HCT116 (cell line): ENCODE measurements around the gene EYA2. TPM values are rescaled to one million over a fixed set of nuclear protein-coding genes. Genes with fewer than 3 reads are reported as not detected.

ENCODE experiments used
- ATAC-seq: fragments of 200-7000 bp; cut with Tn5 transposase; 2 replicates; pipeline ENCODE4 v1.9.1; 2020; ENCODE audit warnings: mild to moderate bottlenecking, moderate library complexity
- BruUV-seq: library from RNA; stranded (reverse); fragments of 400-500 nt; replicated peaks from 2 replicates; lab custom pipeline; 2021; lab: Mats Ljungman, UMichigan
- CTCF ChIA-PET: fragments of 300-600 bp; sonication (Branson Sonifier 250); formaldehyde crosslinking; loops from one replicate; lab custom pipeline; 2021; ENCODE audit warnings: antibody characterized with exemption; lab: Charles Lee
- POLR2A ChIA-PET: fragments of 300-600, 350-600 bp; sonication (Branson Sonifier 250); formaldehyde crosslinking; loops from one replicate; lab custom pipeline; 2021; ENCODE audit warnings: antibody characterized with exemption; lab: Charles Lee
- RAD21 ChIA-PET, 2 experiments: fragments of 300-600 bp; sonication (Branson Sonifier 250); formaldehyde crosslinking; loops; one replicate each; lab custom pipeline; 2023; ENCODE audit warnings: low total read pairs in 2 of 2; ENCODE audit not compliant: uncharacterized antibody in 2 of 2, unreplicated experiment in 2 of 2, low non-redundant PET in 1 of 2; lab: Charles Lee
- DNase-seq: peaks from one replicate; pipeline ENCODE4 v3.0.0-alpha.2; 2010; ENCODE audit warnings: low read depth, low spot score
- H2AFZ ChIP-seq: fragments of 200-600 bp; shearing (Covaris generic), sonication (generic); 2 replicates; pipeline ENCODE4 v1.6.1; 2017; ENCODE audit warnings: low read depth, mixed run types, mixed read lengths, antibody characterized with exemption, low read length; ENCODE audit not compliant: poor library complexity, severe bottlenecking
- H3K27ac ChIP-seq: 2 replicates; pipeline ENCODE4 v1.5.1; 2012; ENCODE audit warnings: low read depth, low read length
- H3K27me3 ChIP-seq: fragments of 200-600 bp; sonication (generic); 2 replicates; pipeline ENCODE4 v1.6.1; 2016; ENCODE audit warnings: mixed run types, low read length, mixed read lengths; ENCODE audit not compliant: insufficient read depth
- H3K36me3 ChIP-seq, 2 experiments: fragments of 200-500 bp in 1 of 2; fragments of 200-600 bp in 1 of 2; sonication (Bioruptor generic) in 1 of 2; sonication (generic) in 1 of 2; 2 replicates each; pipeline versions ENCODE4 v1.5.1 to v1.6.1; 2014 to 2016; ENCODE audit warnings: low read length in 2 of 2, inconsistent platforms in 1 of 2, mixed read lengths in 1 of 2, mixed run types in 1 of 2; ENCODE audit not compliant: insufficient read depth in 2 of 2, control insufficient read depth in 1 of 2
- H3K4me1 ChIP-seq, 2 experiments: fragments of 200-600 bp in 1 of 2; sonication (generic) in 1 of 2; 2 replicates each; pipeline versions ENCODE4 v1.5.1 to v1.6.1; 2012 to 2017; ENCODE audit warnings: low read length in 2 of 2, inconsistent platforms in 1 of 2, mild to moderate bottlenecking in 1 of 2, mixed read lengths in 1 of 2, mixed run types in 1 of 2, moderate library complexity in 1 of 2; ENCODE audit not compliant: insufficient read depth in 2 of 2, control insufficient read depth in 1 of 2
- H3K4me2 ChIP-seq: fragments of 200-600 bp; sonication (generic); 2 replicates; pipeline ENCODE4 v1.6.1; 2017; ENCODE audit warnings: mixed run types, low read length, mixed read lengths
- H3K4me3 ChIP-seq, 2 experiments: fragments of 200-600 bp in 1 of 2; sonication (generic) in 1 of 2; replicated peaks in 1 of 2; 2 replicates each; pipeline ENCODE4 v1.5.1; 2011 to 2016; ENCODE audit warnings: low read length in 2 of 2, control low read depth in 1 of 2, low read depth in 1 of 2, mild to moderate bottlenecking in 1 of 2, mixed read lengths in 1 of 2, mixed run types in 1 of 2
- H3K79me2 ChIP-seq: fragments of 200-600 bp; sonication (generic); 2 replicates; pipeline ENCODE4 v1.6.1; 2017; ENCODE audit warnings: mild to moderate bottlenecking, mixed run types, low read length, moderate library complexity, mixed read lengths; ENCODE audit not compliant: insufficient read depth
- H3K9ac ChIP-seq: fragments of 200-600 bp; sonication (generic); 2 replicates; pipeline ENCODE4 v1.6.1; 2016; ENCODE audit warnings: low read length, mixed read lengths
- H3K9me2 ChIP-seq: fragments of 200-600 bp; sonication (generic), shearing (Covaris generic); 2 replicates; pipeline ENCODE4 v1.6.1; 2017; ENCODE audit warnings: mixed run types, mild to moderate bottlenecking, moderate library complexity; ENCODE audit not compliant: insufficient read depth
- H3K9me3 ChIP-seq, 2 experiments: fragments of 200-500 bp in 1 of 2; fragments of 200-600 bp in 1 of 2; sonication (Bioruptor generic) in 1 of 2; sonication (generic) in 1 of 2; 2 replicates each; pipeline ENCODE4 v1.6.1; 2014 to 2017; ENCODE audit warnings: low read length in 2 of 2, mixed read lengths in 2 of 2, inconsistent platforms in 1 of 2, low read depth in 1 of 2, mild to moderate bottlenecking in 1 of 2, mixed run types in 1 of 2, moderate library complexity in 1 of 2; ENCODE audit not compliant: control insufficient read depth in 1 of 2, insufficient read depth in 1 of 2
- H4K20me1 ChIP-seq: fragments of 200-600 bp; sonication (generic), shearing (Covaris generic); 2 replicates; pipeline ENCODE4 v1.6.1; 2017; ENCODE audit warnings: mixed run types, mild to moderate bottlenecking, moderate library complexity; ENCODE audit not compliant: insufficient read depth
- ATF3 ChIP-seq: IDR thresholded peaks from 2 replicates; pipeline ENCODE4 v1.6.1; 2012
- CEBPB ChIP-seq: IDR thresholded peaks from 2 replicates; pipeline ENCODE4 v1.6.1; 2012; ENCODE audit warnings: low read depth
- EGR1 ChIP-seq: IDR thresholded peaks from 2 replicates; pipeline ENCODE4 v1.6.1; 2012; ENCODE audit warnings: low read depth
- ELF1 ChIP-seq: IDR thresholded peaks from 2 replicates; pipeline ENCODE4 v1.6.1; 2012; ENCODE audit warnings: low read depth, borderline replicate concordance
- EZH2 ChIP-seq: fragments of 200-600 bp; sonication (generic); IDR thresholded peaks from 2 replicates; pipeline ENCODE4 v1.6.1; 2017; ENCODE audit warnings: antibody characterized with exemption, mixed run types
- EZH2phosphoT487 ChIP-seq: fragments of 200-600 bp; IDR thresholded peaks from 2 replicates; pipeline ENCODE4 v1.6.1; 2018; ENCODE audit warnings: antibody characterized with exemption, borderline replicate concordance
- FOSL1 ChIP-seq: IDR thresholded peaks from 2 replicates; pipeline ENCODE4 v1.6.1; 2012; ENCODE audit warnings: low read depth
- POLR2A ChIP-seq: IDR thresholded peaks from 2 replicates; pipeline ENCODE4 v1.7.0; 2011; ENCODE audit warnings: borderline replicate concordance; ENCODE audit not compliant: insufficient read depth, insufficient read length; ENCODE audit errors: extremely low read depth
- POLR2AphosphoS5 ChIP-seq: IDR thresholded peaks from 2 replicates; pipeline ENCODE4 v1.6.1; 2011; ENCODE audit warnings: mild to moderate bottlenecking, low read depth, low read length, moderate library complexity
- RAD21 ChIP-seq: IDR thresholded peaks from 2 replicates; pipeline ENCODE4 v1.6.1; 2012; ENCODE audit warnings: low read depth, mild to moderate bottlenecking
- SIN3A ChIP-seq: IDR thresholded peaks from 2 replicates; pipeline ENCODE4 v1.6.1; 2012; ENCODE audit warnings: low read depth
- SP1 ChIP-seq: IDR thresholded peaks from 2 replicates; pipeline ENCODE4 v1.6.1; 2012; ENCODE audit warnings: low read depth
- TCF7L2 ChIP-seq: IDR thresholded peaks from 2 replicates; pipeline ENCODE4 v1.7.0; 2011; ENCODE audit warnings: borderline replicate concordance, inconsistent platforms; ENCODE audit not compliant: insufficient read depth, insufficient read length; ENCODE audit errors: extremely low read depth
- YY1 ChIP-seq: IDR thresholded peaks from 2 replicates; pipeline ENCODE4 v1.6.1; 2011; ENCODE audit warnings: low read length, low read depth, moderate library complexity, mild to moderate bottlenecking; ENCODE audit not compliant: insufficient replicate concordance; ENCODE audit errors: extremely low read depth
- ZFX ChIP-seq: fragments of 450-650 bp; IDR thresholded peaks from 2 replicates; pipeline ENCODE4 v1.6.1; 2017
- ZNF274 ChIP-seq: fragments of 200-500 bp; sonication (Bioruptor generic); IDR thresholded peaks from 2 replicates; pipeline ENCODE4 v1.6.1; 2014; ENCODE audit warnings: mild to moderate bottlenecking, low read depth, low read length, inconsistent platforms
- intact Hi-C: fragments of 100-400 bp; cut with micrococcal nuclease; formaldehyde crosslinking; loops from 2 replicates; pipeline ENCODE4 v1.10.0; 2022
- total RNA-seq: library from RNA; stranded (reverse); gene quantifications from one replicate; pipeline ENCODE4 v1.2.1, GENCODE V29; 2021; ENCODE audit not compliant: unreplicated experiment
- TF ChIP-seq, protein P1 (sequence below), 3 experiments: fragments of 200-600 bp in 1 of 3; sonication (generic) in 1 of 3; IDR thresholded peaks in 2 of 3; conservative IDR thresholded peaks in 1 of 3; 2 replicates each; pipeline ENCODE4 v1.5.1; 2012 to 2017; ENCODE audit warnings: low read depth in 2 of 3, low read length in 2 of 3, antibody characterized with exemption in 1 of 3, borderline replicate concordance in 1 of 3, control low read depth in 1 of 3, mild to moderate bottlenecking in 1 of 3, mixed read lengths in 1 of 3, mixed run types in 1 of 3, moderate library complexity in 1 of 3; ENCODE audit not compliant: insufficient read depth in 1 of 3
- TF ChIP-seq, protein P2 (sequence below): IDR thresholded peaks from 2 replicates; pipeline ENCODE4 v1.6.1; 2012

EYA2 gene
- total RNA-seq, 1 experiment from 2014 or later: not detected

DNA sequence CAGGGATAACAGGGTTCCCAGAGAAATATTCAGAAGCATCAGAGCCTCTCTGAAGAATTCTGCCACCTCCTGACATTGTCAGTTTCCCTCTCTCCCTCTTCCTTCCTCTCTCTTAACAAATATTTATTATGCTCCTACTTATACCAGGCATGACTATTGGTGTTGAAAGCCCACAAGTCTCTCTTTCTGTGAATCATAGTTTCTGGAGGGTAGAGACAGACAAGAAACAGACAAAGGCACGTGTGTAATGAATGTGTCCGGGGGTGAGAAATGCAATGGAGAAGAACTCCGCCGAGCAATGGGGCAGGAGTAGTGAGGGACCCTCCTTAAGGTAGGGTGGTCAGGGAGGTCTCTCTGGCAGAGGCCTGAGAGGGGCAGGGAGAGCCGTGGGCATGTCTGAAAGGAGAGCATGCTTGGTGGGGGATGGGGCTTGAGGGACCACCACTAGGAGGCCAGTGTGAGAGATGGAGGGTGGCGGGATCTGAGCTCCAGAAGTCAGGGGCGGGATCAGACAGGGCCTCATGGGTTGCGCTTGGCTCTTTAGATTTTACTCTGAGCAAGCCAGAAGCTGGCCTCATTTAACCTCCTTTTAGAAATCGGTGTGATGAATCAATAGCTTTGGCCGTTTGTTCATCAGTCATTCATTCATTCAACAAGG lies 57.3 kb downstream of the EYA2 start:
- DNase-seq: no peak
- H3K36me3 ChIP-seq: no peaks in the 10 kb centered on the region
- no peaks in the 10 kb centered on the region for H3K4me1 ChIP-seq
- CTCF ChIA-PET: no interaction called here
- H2AFZ ChIP-seq: no peak overlapping the region
- no peak overlapping the region for H3K4me2 ChIP-seq
- no peaks in the 10 kb centered on the region for H3K9me2 ChIP-seq
- no peak overlapping the region for H3K9ac ChIP-seq
- H3K79me2 ChIP-seq: no peaks in the 10 kb centered on the region
- no peak overlapping the region for H3K27ac ChIP-seq
- TF ChIP-seq EGR1 (no peak), TCF7L2 (no peak), RAD21 (no peak), FOSL1 (no peak), ZFX (no peak), EZH2 (no peak), EZH2phosphoT487 (no peak), CEBPB (no peak), SIN3A (no peak), ATF3 (no peak), POLR2A (no peak), YY1 (no peak), SP1 (no peak), ELF1 (no peak), POLR2AphosphoS5 (no peak), ZNF274 (no peak)
- TF ChIP-seq, protein P1, sequence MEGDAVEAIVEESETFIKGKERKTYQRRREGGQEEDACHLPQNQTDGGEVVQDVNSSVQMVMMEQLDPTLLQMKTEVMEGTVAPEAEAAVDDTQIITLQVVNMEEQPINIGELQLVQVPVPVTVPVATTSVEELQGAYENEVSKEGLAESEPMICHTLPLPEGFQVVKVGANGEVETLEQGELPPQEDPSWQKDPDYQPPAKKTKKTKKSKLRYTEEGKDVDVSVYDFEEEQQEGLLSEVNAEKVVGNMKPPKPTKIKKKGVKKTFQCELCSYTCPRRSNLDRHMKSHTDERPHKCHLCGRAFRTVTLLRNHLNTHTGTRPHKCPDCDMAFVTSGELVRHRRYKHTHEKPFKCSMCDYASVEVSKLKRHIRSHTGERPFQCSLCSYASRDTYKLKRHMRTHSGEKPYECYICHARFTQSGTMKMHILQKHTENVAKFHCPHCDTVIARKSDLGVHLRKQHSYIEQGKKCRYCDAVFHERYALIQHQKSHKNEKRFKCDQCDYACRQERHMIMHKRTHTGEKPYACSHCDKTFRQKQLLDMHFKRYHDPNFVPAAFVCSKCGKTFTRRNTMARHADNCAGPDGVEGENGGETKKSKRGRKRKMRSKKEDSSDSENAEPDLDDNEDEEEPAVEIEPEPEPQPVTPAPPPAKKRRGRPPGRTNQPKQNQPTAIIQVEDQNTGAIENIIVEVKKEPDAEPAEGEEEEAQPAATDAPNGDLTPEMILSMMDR (IDR thresholded peaks at IDR 0.05 in 2 of 3, conservative IDR thresholded peaks at IDR 0.05 in 1 of 3; ENCODE audit: borderline replicate concordance in 1 of 3, insufficient read depth in 1 of 3, low read depth in 2 of 3, low read length in 2 of 3): no peak
- TF ChIP-seq, protein P2, sequence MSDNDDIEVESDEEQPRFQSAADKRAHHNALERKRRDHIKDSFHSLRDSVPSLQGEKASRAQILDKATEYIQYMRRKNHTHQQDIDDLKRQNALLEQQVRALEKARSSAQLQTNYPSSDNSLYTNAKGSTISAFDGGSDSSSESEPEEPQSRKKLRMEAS: no peak
- H3K27me3 ChIP-seq: peaks cover 8% of the 10 kb centered on the region; the same call in 1 of the 2 replicates
- H4K20me1 ChIP-seq: no peaks in the 10 kb centered on the region
- no peaks in the 10 kb centered on the region for H3K9me3 ChIP-seq
- no peak for ATAC-seq
- POLR2A ChIA-PET: no interaction called here
- intact Hi-C loops: no loop called here
- no TSS peak for BruUV-seq
- H3K4me3 ChIP-seq: no peak overlapping the region
- RAD21 ChIA-PET: no interaction called here
